Panc1 (cell line): ENCODE data around the gene MBTPS1. TPM values are rescaled to one million over a fixed set of nuclear protein-coding genes. Genes with fewer than 3 reads are reported as not detected.

Experiments used
- ATAC-seq: fragments of 200-7000 bp; cut with Tn5 transposase; 2 replicates; pipeline ENCODE4 v1.9.1; 2020; ENCODE audit warnings: mild to moderate bottlenecking, moderate library complexity
- BruUV-seq: library from RNA; stranded (reverse); fragments of 400-500 nt; replicated peaks from 2 replicates; lab custom pipeline; 2021; lab: Mats Ljungman, UMichigan
- CTCF ChIA-PET: fragments of 300-600 bp; sonication (Branson Sonifier 250); formaldehyde crosslinking; loops from one replicate; lab custom pipeline; 2022; ENCODE audit warnings: antibody characterized with exemption; lab: Charles Lee
- POLR2A ChIA-PET: fragments of 300-600 bp; sonication (Branson Sonifier 250); formaldehyde crosslinking; loops from one replicate; lab custom pipeline; 2022; ENCODE audit warnings: antibody characterized with exemption; lab: Charles Lee
- DNase-seq: peaks from one replicate; pipeline ENCODE4 v3.0.0-alpha.2; 2010; ENCODE audit warnings: low read depth, low spot score
- H3K27ac ChIP-seq: 2 replicates; pipeline ENCODE4 v1.5.1; 2011; ENCODE audit warnings: mild to moderate bottlenecking, low read length, inconsistent platforms
- H3K27me3 ChIP-seq: fragments of 200-500 bp; sonication (Bioruptor generic); 2 replicates; pipeline ENCODE4 v1.6.0; 2014; ENCODE audit warnings: low read length, inconsistent platforms; ENCODE audit not compliant: control insufficient read depth, insufficient read depth
- H3K36me3 ChIP-seq: fragments of 200-500 bp; sonication (Bioruptor generic); 2 replicates; pipeline ENCODE4 v1.5.1; 2014; ENCODE audit warnings: inconsistent platforms, mild to moderate bottlenecking, low read length, moderate library complexity; ENCODE audit not compliant: control insufficient read depth, insufficient read depth
- H3K4me1 ChIP-seq: 2 replicates; pipeline ENCODE4 v1.5.1; 2011; ENCODE audit warnings: inconsistent platforms, mild to moderate bottlenecking, low read length, moderate library complexity; ENCODE audit not compliant: control insufficient read depth, insufficient read depth
- H3K4me3 ChIP-seq, 2 experiments: 2 replicates each; pipeline ENCODE4 v1.5.1; 2011 to 2012; ENCODE audit warnings: low read depth in 2 of 2, low read length in 2 of 2, mild to moderate bottlenecking in 2 of 2, inconsistent platforms in 1 of 2, moderate library complexity in 1 of 2
- H3K9me3 ChIP-seq: fragments of 200-500 bp; sonication (Bioruptor generic); 2 replicates; pipeline ENCODE4 v1.5.1; 2014; ENCODE audit warnings: low read depth, mild to moderate bottlenecking, inconsistent platforms, low read length, moderate library complexity; ENCODE audit not compliant: control insufficient read depth, insufficient read depth
- CTCF ChIP-seq: fragments of 450-650 bp; IDR thresholded peaks from 2 replicates; pipeline ENCODE4 v1.5.1; 2017; ENCODE audit warnings: mild to moderate bottlenecking
- POLR2AphosphoS5 ChIP-seq: IDR thresholded peaks from 2 replicates; pipeline ENCODE4 v1.6.1; 2012; ENCODE audit warnings: mild to moderate bottlenecking, low read depth, low read length, moderate library complexity
- REST ChIP-seq, 2 experiments: IDR thresholded peaks; 2 replicates each; pipeline ENCODE4 v1.6.1; 2011 to 2012; ENCODE audit warnings: low read depth in 2 of 2, control low read depth in 1 of 2, low read length in 1 of 2, mild to moderate bottlenecking in 1 of 2, moderate library complexity in 1 of 2; ENCODE audit not compliant: insufficient read depth in 1 of 2
- SIN3A ChIP-seq: IDR thresholded peaks from 2 replicates; pipeline ENCODE4 v1.6.1; 2012; ENCODE audit warnings: low read depth, mild to moderate bottlenecking, low read length, moderate library complexity, borderline replicate concordance; ENCODE audit not compliant: insufficient read depth
- TCF7L2 ChIP-seq: IDR thresholded peaks from 2 replicates; pipeline ENCODE4 v1.6.1; 2011; ENCODE audit warnings: mild to moderate bottlenecking, low read depth, low read length, inconsistent platforms
- in situ Hi-C: cut with HindIII; loops from 2 replicates; pipeline ENCODE4 v1.10.0; 2016; ENCODE audit warnings: low sequenced_read_pairs, low pct_unique_long_range_greater_than_20kb
- intact Hi-C: fragments of 100-400 bp; cut with micrococcal nuclease; formaldehyde crosslinking; loops from one replicate; pipeline ENCODE4 v1.10.0; 2022; ENCODE audit not compliant: unreplicated experiment
- total RNA-seq: library from RNA; stranded (reverse); gene quantifications from one replicate; pipeline ENCODE4 v1.2.1, GENCODE V29; 2021; ENCODE audit not compliant: unreplicated experiment

Gene MBTPS1
- total RNA-seq, 1 experiment from 2014 or later = 66.8 TPM

- POLR2A ChIA-PET = no interaction called here
These were observed 66.4 kb downstream of the MBTPS1 start for GRCh38 chr16:84050316-84050715.

GRCh38 chr16:84049403-84050060 lies 67.2 kb downstream of the MBTPS1 start:
- H3K27ac ChIP-seq = no peak overlapping the region
- intact Hi-C loops = no loop called here
- CTCF ChIA-PET = no interaction called here
- H3K27me3 ChIP-seq = no peaks in the 10 kb centered on the region
- no peaks in the 10 kb centered on the region for H3K4me1 ChIP-seq
- no peaks in the 10 kb centered on the region for H3K9me3 ChIP-seq
- ATAC-seq (no peak), DNase-seq (no peak)
- in situ Hi-C loops = no loop called here
- BruUV-seq = no TSS peak
- no peak for TF ChIP-seq SIN3A
- no peak for TF ChIP-seq CTCF
- TF ChIP-seq POLR2AphosphoS5 = no peak
- no peak for TF ChIP-seq TCF7L2
- TF ChIP-seq REST (IDR thresholded peaks at IDR 0.05; ENCODE audit: insufficient read depth in 1 of 2, low read depth in 2 of 2, low read length in 1 of 2) = no peak
- no peaks in the 10 kb centered on the region for H3K36me3 ChIP-seq
- POLR2A ChIA-PET = no interaction called here
- no peak overlapping the region for H3K4me3 ChIP-seq

More at GRCh38 chr16:84050316-84050715, 66.4 kb downstream of the MBTPS1 start:
- Histone ChIP-seq H3K27me3 (no peaks in the 10 kb centered on the region), H3K4me3 (no peak overlapping the region), H3K27ac (no peak overlapping the region), H3K4me1 (no peaks in the 10 kb centered on the region), H3K9me3 (no peaks in the 10 kb centered on the region), H3K36me3 (no peaks in the 10 kb centered on the region)
- TF ChIP-seq CTCF = no peak
- no peak for TF ChIP-seq REST (IDR thresholded peaks at IDR 0.05; ENCODE audit: insufficient read depth in 1 of 2, low read depth in 2 of 2, low read length in 1 of 2)
- no peak for TF ChIP-seq SIN3A
- TF ChIP-seq POLR2AphosphoS5 = no peak
- TF ChIP-seq TCF7L2 = no peak
- CTCF ChIA-PET = no interaction called here
- intact Hi-C loops (no loop called here), in situ Hi-C loops (no loop called here)
- no TSS peak for BruUV-seq
- ATAC-seq = no peak
- no peak for DNase-seq
